NCI-H2227 (cell line): Measurements from ENCODE around the gene MITD1.
A peak's percentile ranks its signal among the peaks of the same experiment; 100 is the strongest.
"Not testable (repeated sequence)": the region's sequence is repeated elsewhere in the genome, so short reads cannot be mapped to it uniquely, and the experiment has no call there.

Experiments used
- DNase-seq: peaks from one replicate; lab custom pipeline; 2025; ENCODE audit not compliant: unreplicated experiment; lab: John Stamatoyannopoulos, UW

The MITD1 gene

GRCh38 chr2:99180755-99181623 lies at the start of gene MITD1, which contains the start of gene MRPL30:
Gene MITD1, minus strand, starts transcription at chr2:99181058. Its CDS starts 77 bp downstream, at chr2:99180981.
Gene MRPL30, plus strand, starts transcription at chr2:99181184. Its CDS starts 5,020 bp downstream, at chr2:99186204.
- peak; percentile 97 for DNase-seq

GRCh38 chr2:99217929-99218501 lies 37.2 kb upstream of the MITD1 start:
- DNase-seq: no peak

- DNase-seq: no peak
Observed at GRCh38 chr2:99216096-99216495, 35.2 kb upstream of the MITD1 start.

- no peak for DNase-seq
Observed at GRCh38 chr2:99205491-99205890, 24.6 kb upstream of the MITD1 start.

- DNase-seq: no peak
Observed at GRCh38 chr2:99201959-99202678, 21.3 kb upstream of the MITD1 start.

- DNase-seq: no peak
Observed at GRCh38 chr2:99200076-99200800, 19.4 kb upstream of the MITD1 start.

- DNase-seq: no peak
Observed at GRCh38 chr2:99198103-99198841, 17.4 kb upstream of the MITD1 start.

GRCh38 chr2:99192364-99192763 lies 11.5 kb upstream of the MITD1 start:
- not testable (repeated sequence) for DNase-seq

GRCh38 chr2:99190548-99190947 lies 9.7 kb upstream of the MITD1 start:
- no peak for DNase-seq

- DNase-seq: no peak
Observed at GRCh38 chr2:99188357-99188756, 7.5 kb upstream of the MITD1 start.

- DNase-seq: no peak
Observed at GRCh38 chr2:99187011-99187410, 6.2 kb upstream of the MITD1 start.

- DNase-seq: no peak
Observed at GRCh38 chr2:99184811-99185210, 4.0 kb upstream of the MITD1 start.

GRCh38 chr2:99183025-99183424 lies 2.2 kb upstream of the MITD1 start:
- DNase-seq: no peak

- peak; percentile 27 for DNase-seq
Observed at GRCh38 chr2:99181624-99182000, 754 bp upstream of the MITD1 start.

- no peak for DNase-seq
Observed at GRCh38 chr2:99171377-99172140, 9.3 kb downstream of the MITD1 start.

GRCh38 chr2:99169534-99169933 lies 11.3 kb downstream of the MITD1 start:
- DNase-seq: no peak

- no peak for DNase-seq
Observed at GRCh38 chr2:99166218-99166617, 14.6 kb downstream of the MITD1 start.

GRCh38 chr2:99159594-99159993 lies 21.3 kb downstream of the MITD1 start:
- no peak for DNase-seq

- DNase-seq: no peak
Observed at GRCh38 chr2:99158599-99158998, 22.3 kb downstream of the MITD1 start.

GRCh38 chr2:99156891-99157290 lies 24.0 kb downstream of the MITD1 start:
- DNase-seq: no peak
